GM21576 (cell line): ENCODE data around the gene ACTG1.

ENCODE experiments used
- ATAC-seq: cut with Tn5 transposase; IDR thresholded peaks from one replicate; pipeline ENCODE4 v1.9.1; 2021; ENCODE audit warnings: mild to moderate bottlenecking, moderate library complexity; ENCODE audit not compliant: unreplicated experiment

ACTG1 gene

DNA sequence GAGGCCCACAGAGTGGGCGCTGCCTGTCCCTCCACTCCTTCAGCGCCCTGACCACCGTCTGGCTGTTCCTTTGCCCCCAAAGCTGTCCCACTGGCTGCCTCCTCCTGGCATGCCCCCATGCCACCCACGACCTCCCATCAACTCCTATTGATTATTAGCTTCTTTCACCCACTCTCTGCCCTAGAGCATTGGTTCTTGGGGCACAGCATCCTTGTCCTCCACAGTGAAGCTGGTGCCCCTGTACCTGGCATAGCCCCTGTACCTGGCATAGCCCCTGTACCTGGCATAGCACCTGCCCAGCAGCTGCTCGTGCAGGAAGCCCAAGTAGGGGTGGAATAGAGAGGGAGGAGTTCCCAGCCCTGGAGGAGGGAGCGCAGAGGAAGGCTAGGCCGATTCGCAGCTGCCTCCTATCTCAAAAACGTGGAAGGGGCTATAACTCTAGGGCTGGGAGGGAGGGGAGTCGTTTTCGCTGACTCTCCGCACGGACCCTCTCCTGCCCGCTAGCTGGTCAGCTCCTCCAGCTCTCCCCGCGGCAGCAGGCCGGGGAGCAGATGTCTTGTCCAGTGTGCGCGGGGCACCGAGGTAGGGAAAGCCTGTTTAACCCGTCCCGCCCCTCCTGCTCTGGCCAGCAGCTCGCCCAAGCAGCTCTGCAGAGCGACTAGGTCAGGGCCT, 5.7 kb upstream of the ACTG1 start:
- no peak for ATAC-seq

DNA sequence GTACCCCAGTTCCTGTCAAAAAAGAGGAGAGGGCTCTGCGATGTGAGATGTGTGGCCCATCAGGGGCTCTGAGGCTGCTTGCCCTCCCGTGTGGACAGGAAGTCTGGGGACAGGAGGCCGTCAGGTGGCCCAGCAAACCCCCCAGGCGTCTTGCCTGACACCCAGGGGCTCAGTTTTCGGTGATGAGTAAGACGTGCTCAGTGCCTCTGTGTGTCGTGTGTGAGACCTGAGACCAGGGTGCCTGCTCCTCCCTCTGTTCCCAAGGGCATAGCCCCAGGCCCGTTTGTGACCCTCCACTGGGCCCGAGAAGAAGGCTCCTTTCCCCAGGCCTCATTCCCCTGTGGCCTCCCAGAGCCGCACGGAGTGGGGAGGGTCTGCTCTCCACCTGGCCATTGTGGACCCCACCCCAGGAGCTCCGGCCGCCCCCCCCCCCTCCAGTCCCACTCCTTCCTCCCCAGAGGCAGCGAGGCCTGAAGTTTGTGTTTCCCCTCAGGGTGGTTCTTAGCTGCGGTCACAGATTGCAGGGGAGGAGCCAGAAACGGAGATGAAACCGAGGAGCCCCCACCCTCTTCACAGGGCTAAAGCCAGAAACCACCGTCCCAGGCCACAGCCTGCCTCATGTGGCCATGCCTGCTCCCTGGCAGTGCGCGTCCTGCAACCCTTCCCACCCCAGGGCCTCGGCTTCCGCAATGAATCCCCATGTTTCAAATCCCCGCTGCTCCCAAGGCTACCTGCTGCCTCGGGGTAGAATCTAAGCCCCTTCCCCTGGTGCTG, 4.9 kb upstream of the ACTG1 start:
- ATAC-seq = peak; percentile 36

DNA sequence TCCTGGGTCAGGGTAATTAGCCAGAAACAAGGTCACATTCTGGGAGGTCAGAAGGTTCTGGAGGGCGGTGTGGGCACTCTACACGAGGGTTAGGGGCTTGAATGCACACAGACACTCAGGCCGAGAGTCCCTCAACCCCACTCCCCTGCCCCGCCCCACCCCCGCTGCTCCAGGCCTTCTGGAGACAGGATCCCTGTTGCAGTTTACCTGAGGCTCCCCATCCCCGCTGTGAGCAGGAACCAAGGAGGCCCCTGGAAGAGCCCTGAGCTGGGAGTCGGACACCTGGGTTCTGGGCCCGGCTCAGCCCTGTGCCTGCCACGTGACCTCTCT, 4.4 kb upstream of the ACTG1 start:
- ATAC-seq = no peak

DNA sequence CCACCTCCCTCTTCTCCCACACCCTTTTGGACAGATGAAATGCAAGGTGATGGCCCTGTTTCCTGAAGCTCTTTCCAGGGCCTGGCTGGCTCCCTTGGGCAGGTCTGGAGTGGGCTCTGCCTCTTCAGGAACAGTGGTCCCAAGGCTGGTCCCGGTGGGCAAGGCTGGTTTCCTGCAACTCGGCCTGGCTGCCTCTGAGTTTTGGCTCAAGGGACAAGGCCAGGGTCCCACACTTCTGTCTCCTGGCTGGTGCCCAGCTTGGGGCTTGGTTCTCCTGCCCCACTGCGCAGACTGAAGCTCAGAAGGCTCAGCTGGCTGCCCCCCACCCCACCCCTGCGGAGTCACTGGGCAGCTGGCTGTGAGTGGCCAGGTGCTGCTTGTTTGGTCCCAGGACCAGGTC, 3.8 kb upstream of the ACTG1 start:
- ATAC-seq = no peak

DNA sequence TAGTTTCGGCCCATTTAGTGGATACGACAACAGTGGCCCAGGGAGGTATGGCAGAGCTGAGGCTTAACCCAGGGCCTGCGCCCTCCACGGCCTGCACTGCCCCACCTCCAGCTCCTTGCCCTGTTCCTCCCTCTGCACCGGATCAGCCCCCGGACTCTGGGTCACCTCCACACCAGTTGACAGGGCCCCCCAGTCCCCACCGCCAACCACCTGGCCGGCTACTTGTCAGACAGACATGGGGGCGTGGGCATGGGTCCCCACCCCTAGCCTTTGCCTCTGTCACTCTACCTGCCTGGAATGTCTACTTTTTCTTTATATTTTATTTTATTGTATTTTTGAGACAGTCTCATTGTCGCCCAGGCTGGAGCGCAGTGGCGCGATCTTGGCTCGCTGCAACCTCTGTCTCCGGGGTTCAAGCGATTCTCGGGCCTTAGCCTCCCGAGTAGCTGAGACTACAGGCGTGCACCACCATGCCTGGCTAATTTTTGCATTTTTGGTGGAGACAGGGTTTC, 3.0 kb upstream of the ACTG1 start:
- ATAC-seq = no peak

DNA sequence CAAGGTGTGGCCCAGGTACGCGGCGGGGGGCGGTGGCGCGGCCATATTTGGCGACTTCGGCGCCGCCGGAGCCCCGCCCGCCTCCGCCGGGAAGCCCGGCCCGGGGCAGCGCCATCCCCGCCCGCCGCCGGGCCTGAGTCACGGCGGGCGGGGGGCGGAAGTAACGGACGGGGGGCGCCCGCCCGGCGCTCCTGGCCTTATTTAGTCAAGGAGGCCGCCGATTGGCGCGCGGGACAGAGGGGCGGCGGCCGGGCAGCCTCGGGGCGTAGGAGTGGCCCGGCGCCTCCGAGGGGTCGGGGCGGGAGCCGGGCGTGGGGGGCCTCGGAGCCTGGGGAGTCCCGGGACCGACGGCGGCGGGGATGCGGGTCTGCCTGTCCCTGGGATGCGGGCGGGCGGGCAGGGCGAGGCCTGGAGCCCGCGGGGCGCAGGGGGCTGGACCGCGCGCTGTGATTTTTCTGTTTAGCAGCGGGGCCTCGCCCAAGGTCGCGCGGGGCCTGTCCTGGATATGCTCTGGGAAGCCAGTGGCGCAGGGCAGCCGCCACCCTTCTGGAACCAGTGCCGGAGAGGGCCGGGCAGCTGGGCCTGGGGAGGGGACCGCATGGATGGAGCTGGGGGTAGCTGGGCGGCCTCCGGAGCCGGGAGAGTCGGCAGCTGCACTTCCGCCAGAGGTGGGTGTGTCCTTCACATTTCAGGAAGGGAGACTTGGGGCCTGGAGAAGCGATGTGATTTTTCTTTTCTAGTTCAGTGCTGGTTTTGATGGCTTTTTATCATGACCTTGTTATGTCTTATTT, 2.3 kb upstream of the ACTG1 start:
- no peak for ATAC-seq

DNA sequence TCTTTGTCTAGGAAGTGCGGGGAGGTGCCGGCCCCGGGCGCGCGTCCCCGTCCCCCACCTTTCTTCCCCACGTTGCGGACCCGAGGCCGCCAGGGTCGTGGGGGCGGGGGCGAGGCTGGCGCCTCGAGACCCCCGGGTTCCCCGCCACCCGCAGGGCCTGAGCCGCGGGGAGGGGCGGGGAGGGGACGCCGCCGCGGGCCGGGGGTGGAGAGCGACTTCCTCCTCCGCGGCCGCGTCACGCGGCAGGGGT, 1.8 kb upstream of the ACTG1 start:
- ATAC-seq = no peak

DNA sequence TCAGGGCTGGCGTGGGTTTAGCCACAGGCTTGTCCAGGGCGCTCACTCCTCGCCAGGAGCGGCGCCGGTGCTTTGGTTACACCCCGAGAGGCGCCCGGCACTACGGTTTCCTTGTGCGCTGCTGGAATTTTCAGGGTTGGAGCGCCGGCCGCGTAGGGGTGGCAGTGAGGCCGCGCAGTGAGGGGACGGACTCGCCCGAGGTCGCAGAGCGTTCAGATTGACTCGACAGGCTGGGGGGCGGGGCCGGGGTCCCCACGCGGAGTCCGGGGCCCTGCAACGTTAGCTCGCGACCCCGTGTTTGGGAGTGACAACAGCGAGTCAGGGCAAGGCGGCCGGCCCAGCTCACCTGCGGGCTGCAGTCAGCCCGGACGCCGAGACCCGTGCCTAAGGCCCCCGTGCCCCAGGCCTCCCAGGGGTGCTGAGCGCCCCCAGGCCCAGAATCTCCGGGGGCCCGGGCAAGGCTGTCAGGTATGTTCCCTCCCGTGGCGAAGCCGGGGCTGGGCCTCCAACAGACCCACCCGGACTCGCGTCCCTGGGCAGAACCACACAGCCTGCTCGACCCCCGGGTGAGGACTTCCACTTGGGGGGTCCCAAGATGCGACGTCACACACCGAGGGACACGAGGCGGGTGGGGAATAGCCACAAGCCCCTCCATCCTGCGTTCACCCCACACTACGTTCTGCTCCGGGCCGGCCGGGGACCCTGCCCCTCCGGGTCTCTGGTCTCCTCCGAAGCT, 1.3 kb upstream of the ACTG1 start:
- ATAC-seq = no peak

DNA sequence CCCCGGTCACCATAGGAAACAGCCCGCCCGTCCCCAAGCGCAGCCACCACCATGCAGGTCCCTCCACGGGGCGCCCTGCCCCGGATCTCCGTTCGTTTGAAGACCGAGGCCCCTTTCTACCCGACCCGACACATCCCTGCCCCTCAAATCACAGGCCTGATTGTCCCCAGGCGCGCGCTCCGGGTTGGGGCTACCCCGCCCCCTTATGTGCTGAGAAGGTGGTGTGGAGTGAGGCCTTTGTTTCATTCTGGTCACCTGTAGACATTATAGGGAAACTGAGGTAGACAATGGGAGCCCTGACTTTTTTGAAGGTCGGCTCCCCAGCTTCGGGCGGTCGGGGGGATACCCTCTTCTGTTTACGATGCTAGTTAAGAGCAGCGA, 763 bp upstream of the ACTG1 start:
- ATAC-seq = no peak

DNA sequence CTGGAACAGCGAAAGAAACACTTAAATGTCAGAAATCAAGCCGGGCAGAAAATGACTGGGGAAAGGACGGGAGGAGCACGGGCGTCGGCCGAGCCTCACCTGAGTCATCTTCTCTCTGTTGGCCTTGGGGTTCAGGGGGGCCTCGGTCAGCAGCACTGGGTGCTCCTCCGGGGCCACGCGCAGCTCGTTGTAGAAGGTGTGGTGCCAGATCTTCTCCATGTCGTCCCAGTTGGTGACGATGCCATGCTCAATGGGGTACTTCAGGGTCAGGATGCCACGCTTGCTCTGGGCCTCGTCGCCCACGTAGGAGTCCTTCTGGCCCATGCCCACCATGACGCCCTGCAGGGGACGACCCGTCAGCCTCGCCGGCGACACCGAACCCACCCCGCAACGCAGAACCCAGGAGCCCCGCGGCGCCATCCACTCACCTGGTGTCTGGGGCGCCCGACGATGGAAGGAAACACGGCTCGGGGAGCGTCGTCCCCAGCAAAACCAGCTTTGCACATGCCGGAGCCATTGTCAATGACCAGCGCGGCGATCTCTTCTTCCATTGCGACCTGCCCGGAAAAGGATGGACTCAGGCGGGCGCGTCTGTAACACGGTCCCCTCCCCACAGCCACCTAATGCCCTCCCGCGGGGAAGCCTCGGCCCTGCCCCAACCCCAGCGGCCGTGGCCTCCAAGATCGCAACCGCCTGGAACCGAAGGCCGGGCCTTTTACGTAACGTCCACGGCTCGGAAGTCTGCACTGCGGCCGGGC, 616 bp downstream of the ACTG1 start:
- ATAC-seq = no peak

DNA sequence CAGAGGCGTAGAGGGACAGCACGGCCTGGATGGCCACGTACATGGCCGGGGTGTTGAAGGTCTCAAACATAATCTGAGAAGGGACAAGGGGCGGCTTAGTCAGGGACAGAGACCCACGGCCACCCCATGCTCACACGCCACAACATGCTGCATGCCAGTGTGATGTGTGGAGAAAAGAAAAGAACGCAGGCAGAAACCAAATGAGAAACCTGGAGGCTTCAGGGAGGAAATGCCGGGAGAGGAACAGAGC, 1.1 kb downstream of the ACTG1 start:
- ATAC-seq = no peak

DNA sequence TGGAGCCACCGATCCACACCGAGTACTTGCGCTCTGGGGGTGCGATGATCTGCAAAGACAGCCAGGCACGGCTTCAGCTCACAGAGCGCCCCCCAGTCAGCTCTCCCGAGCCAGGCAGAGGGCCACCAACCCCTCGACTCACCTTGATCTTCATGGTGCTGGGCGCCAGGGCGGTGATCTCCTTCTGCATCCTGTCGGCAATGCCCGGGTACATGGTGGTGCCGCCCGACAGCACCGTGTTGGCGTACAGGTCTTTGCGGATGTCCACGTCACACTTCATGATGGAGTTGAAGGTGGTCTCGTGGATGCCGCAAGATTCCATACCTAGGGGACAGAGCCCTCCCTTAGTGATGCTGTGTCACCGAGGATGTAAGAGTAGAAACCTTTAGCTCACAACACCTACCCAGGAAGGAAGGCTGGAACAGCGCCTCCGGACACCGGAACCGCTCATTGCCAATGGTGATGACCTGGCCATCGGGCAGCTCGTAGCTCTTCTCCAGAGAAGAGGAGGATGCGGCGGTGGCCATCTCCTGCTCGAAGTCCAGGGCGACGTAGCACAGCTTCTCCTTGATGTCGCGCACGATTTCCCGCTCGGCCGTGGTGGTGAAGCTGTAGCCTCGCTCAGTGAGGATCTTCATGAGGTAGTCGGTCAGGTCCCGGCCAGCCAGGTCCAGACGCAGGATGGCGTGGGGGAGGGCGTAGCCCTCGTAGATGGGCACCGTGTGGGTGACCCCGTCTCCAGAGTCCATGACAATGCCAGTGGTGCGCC, 1.6 kb downstream of the ACTG1 start:
- no peak for ATAC-seq

DNA sequence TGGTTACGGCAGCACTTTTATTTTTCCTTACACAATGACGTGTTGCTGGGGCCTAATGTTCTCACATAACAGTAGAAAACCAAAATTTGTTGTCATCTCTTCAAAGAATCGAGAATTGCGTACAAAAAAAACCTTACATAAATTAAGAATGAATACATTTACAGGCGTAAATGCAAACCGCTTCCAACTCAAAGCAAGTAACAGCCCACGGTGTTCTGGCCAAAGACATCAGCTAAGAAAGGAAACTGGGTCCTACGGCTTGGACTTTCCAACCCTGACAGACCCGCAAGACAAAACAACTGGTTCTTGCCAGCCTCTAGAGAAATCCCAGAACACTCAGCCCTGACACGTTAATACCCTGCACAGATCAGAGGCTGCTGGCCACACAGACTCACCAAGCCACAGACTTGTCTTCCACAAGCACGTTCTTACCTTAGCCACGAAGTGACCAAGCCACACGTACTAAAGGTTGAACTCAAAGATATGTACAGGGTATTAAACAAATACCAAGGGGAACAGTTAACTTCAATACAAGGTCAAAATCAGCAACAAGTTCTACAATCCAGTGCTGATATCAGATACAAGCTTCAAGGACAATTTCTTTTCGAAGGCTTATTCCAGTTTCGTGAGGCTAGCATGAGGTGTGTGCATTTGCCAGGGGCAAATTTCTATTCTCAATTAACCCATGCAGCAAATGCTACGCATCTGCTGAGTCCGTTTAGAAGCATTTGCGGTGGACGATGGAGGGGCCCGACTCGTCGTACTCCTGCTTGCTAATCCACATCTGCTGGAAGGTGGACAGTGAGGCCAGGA, 2.4 kb downstream of the ACTG1 start:
- ATAC-seq = no peak

DNA sequence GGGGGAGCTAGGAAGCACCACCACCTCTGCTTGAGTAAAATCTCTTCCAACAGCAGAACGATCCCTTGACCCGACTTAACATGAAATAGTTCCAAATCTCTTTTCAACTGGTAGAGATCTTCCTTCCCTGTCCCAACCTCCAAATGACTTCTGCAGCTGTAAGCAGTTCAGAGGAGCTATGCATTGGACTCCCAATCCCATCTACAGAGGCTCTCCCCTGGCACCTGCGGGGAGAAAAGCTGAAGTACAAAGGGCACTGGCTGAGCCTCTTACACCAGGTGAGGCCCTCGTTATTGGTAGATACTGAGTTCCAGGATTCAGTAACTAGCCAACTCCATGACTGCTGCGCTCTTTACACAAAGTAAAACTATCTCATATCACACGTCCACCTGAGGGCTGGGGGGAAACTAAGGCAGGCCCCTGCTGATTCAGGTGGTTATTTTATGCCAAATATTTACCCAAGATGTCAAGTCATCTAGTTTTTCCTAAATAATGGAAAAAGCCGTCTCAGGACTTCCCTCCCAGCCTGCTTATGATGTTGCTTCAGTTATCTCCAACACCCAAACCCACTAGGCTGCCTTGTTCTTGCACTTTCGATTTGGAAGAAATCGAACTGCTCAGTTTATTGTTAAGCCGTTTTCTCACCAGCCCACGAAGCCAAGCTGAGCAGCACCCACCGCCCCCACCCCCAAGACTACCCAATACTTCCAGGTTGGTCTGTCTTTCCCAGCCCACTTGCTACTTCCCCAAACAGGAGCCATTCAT, 3.2 kb downstream of the ACTG1 start:
- no peak for ATAC-seq

DNA sequence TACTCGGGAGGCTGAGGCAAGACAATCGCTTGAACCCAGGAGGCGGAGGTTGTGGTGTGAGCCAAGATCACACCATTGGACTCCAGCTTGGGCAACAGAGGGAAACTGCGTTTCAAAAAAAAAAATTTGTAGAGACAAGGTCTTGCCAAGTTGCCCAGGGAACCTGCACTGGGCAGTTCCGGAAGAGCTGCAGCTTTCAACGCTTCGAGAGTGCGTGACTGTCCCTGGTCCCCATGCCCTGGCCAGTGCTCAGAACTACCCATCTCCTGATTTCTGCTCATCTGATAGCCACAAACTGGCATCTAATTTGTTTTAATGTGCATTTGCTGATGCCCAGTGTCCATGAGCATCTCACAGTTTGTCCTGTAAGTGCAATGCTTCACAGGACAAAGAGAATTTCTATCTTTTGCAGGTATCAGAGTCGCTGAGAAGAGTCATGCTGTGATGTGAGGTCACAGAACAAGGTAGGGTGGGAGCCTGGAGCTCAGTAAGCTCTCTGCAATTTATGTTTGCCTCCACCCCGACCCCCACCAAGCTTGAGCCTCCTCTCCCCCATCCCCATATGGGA, 3.9 kb downstream of the ACTG1 start:
- no peak for ATAC-seq

DNA sequence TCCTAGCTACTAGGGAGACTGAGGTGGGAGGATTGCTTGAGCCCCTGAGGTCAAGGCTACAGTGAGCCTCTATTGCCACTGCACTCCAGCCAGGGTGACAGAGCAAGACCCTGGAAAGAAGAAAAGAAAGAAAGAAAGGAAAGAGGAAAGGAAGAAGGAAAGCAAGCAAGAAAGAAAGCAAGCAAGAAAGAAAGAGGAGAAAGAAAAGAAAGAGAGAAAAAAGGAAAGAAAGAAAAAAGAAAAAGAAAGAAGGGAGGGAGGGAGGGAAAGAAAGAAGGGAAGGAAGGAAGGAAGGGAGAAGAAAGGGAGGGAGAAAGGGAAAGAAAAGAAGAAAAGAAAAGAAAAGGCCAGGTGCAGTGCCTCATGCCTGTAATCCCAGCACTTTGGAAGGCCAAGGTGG, 9.0 kb downstream of the ACTG1 start:
- ATAC-seq = no peak

DNA sequence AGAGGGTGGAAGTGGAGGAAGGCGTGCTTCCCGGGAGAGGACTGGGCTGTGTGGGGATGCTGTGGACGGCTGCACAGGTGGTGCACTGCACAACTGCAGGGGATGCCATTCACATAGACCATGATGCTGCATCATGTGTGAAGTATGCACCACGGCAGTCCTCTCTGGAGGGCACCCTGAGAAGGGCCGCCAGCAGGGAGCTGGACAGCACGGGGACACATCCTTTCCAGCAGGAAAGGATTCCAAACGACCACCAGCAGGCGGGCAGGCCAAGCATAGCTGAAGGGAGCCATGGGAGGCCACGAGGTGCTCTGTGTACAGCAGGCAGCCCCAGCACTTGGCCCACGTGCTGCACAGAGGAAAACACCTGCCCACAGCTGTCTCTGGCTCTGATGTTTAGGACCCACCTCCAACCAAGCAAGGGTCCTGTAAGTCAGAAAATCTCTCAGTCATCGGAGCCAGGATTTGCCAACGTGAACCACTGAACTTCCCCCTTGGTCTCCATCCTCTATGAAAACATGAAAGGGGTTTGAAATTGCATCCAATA, 10.1 kb downstream of the ACTG1 start:
- no peak for ATAC-seq

DNA sequence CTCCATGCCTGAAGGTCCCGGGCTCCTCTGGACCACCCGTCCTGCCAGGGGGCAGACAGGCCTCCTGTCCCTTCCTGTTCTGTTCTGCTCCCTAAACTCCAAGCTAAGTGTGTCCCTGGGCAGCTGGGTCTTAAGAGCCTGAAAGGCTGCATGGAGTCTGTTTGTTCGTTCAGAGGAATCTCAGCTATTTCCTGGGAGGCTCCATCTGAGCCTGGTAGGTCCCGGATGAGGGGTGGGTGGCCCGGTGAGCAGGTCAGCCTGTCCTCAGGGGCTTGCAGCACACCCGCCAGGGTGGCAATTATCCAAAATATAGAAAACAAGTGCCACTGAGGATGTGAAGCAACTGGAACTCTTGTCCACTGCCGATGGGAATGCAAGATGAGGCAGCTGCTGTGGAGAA, 12.6 kb downstream of the ACTG1 start:
- ATAC-seq = no peak
